Cortex of kidney (tissue), 1 donor: Measurements from ENCODE around the gene ZBTB16.

Source experiments
- DNase-seq: peaks from one replicate; lab custom pipeline; 2025; lab: John Stamatoyannopoulos, UW

The ZBTB16 gene, protein sequence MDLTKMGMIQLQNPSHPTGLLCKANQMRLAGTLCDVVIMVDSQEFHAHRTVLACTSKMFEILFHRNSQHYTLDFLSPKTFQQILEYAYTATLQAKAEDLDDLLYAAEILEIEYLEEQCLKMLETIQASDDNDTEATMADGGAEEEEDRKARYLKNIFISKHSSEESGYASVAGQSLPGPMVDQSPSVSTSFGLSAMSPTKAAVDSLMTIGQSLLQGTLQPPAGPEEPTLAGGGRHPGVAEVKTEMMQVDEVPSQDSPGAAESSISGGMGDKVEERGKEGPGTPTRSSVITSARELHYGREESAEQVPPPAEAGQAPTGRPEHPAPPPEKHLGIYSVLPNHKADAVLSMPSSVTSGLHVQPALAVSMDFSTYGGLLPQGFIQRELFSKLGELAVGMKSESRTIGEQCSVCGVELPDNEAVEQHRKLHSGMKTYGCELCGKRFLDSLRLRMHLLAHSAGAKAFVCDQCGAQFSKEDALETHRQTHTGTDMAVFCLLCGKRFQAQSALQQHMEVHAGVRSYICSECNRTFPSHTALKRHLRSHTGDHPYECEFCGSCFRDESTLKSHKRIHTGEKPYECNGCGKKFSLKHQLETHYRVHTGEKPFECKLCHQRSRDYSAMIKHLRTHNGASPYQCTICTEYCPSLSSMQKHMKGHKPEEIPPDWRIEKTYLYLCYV

DNA sequence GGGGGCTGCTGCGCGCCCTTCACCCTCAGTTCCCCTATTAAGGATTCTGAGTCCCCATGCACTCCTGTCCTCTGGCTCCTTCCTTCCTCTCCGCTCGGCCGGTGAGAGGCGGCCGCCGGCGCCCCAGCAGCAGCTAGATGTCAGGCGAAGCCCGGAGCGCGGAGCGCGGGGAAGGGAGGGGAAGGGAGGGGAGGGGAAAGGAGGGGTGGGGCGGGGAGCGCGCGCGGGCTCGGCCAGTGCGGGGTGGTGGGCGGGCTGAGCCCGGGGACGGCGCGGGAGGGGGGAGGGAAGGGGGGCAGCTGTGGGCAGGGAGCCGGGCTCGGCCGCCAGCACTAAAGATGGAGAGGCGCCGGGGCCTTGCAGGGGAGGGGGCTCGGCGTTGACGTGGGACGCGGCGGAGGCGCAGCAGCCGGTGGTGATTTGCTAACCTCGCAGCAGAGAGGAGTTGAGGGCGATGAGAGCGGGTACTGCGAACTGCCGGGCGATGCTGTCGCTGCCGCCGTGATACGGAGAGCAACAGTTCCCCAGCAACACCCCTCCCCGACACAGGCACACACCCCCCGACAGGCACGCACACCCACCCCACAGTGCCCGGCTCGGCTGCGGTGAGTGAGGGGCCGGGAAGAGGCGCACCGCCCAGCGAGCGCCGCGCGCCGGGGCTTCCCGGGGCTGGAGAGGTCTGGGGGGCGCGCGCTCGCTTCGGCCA is at the start of gene ZBTB16:
ZBTB16 (plus strand) TSS at position 434 of the 706 bp plus-strand sequence. CDS start 3,590 bp downstream, outside the sequence.
- DNase-seq, result no peak

DNA sequence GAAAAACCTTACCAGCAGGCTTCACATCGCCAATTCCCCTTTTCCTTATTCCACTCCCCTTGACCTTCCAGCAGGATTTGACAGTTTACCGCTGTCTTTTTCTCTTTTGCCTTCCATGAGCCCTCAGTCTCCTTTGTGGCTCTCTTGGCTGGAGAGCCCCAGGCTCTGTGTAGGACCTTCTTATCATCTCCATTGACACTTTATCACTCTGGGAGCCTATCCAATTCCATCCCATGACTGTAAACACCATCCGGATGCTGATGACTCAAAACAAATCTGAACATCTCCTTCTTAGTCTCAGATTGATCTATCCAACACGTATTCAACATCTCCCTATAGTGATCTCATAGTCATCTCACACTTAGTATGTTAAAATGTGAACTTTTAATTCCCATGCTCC is 48.6 kb upstream of the ZBTB16 start:
- no peak for DNase-seq

- DNase-seq, result no peak
Observed at GRCh38 chr11:114011443-114011842, 48.1 kb upstream of the ZBTB16 start.

GRCh38 chr11:114015117-114015516 is 44.4 kb upstream of the ZBTB16 start:
- DNase-seq, result no peak

GRCh38 chr11:114016986-114017385 is 42.5 kb upstream of the ZBTB16 start:
- no peak for DNase-seq

DNA sequence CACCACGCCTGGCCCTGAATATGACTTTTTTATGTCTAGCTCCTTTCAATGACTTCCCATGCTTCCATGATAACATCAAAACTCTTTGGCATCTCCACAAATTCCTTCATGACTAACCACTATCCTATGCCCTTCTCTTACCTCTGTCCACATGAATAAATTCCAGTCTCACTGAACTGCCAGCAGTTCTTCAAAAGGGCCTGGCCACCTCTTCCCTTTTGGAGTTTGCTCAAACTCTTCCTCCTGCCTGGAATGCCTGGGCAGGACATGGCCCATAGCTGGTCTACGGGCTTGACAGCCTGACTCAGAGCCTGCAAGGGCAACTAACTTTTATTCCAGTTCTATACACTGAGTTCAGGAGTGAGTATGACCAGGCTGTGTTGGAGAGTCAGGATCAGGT is 41.8 kb upstream of the ZBTB16 start:
- no peak for DNase-seq

- DNase-seq, result no peak
Observed at GRCh38 chr11:114019046-114019445, 40.5 kb upstream of the ZBTB16 start.

DNA sequence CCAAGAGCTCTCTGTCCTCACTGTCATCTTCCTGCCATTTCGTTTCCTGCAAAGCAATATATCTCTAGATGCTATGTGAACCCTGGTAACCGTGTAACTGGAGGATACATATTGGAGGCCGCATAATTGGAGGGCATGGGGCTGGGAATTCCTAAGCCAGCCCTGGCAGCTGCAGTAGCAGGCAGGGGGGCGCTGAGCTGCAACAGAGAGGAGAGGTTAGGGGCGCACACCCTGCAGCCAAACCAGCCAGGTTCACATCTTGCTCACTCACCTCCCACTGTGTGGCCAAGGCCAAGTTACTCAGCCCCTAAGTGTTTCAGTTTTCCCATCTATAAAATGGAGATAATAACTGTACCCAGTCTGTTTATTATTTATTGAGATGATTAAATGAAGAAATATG is 39.9 kb upstream of the ZBTB16 start:
- DNase-seq, result no peak

- DNase-seq, result no peak
Observed at GRCh38 chr11:114025329-114025907, 34.1 kb upstream of the ZBTB16 start.

DNA sequence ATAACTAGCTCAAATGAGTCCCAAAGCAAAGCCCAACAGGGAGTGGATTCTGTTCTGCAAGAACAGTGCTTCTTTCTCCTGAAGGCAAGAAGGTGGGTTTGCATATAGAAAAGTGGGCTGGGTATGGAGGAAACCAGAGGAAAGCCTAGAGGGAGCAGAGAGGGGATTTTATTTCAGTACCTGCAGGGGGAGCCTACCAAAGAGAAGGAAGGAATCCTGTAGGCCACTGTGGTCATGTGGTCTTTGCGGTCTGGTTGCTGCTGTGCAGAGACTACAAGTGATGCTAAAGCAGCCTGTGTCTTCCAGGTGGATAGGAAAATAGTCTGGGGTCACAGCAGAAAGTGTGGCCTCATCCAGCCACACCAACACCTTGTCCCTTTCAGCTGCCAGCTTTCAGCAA is 33.2 kb upstream of the ZBTB16 start:
- DNase-seq, result no peak

DNA sequence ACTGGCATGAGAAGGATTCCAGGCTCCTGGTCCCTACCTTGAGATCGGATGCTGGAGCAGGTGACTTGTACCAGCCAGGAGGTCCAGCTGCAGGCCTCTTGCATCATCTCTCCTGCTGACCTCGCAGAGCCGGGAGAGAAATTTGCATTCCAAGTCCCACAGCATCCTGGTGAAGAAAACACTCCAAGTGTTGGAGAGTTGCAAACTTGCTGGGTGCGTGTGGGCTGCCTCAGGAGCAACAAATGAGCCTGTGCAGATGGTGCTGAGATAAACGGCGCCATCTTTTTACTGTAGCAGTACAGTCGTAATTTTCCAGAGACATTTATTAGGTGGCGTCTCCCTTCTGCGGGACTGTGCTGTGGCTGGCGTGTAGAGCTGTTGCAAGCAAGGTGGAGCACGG is 32.1 kb upstream of the ZBTB16 start:
- DNase-seq, result no peak

DNA sequence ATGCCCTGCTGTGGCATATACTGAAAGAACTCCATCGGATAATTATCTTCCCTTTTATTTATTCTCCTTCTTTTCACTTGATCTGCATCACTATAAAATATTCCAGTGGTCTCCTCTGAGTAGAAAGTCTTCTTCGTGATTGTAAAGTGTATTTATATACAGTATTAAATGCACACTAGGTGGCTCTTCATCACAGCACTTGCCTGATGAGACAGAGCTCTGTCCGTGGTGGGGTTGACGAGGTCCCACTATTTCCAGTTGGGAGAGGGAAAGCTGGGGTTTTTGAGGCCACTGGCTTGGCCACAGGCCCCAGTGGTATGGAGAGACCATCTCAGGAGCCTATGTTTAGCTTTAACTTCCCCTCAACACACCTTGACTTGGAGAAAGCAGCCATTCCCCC is 31.6 kb upstream of the ZBTB16 start:
- DNase-seq, result no peak

DNA sequence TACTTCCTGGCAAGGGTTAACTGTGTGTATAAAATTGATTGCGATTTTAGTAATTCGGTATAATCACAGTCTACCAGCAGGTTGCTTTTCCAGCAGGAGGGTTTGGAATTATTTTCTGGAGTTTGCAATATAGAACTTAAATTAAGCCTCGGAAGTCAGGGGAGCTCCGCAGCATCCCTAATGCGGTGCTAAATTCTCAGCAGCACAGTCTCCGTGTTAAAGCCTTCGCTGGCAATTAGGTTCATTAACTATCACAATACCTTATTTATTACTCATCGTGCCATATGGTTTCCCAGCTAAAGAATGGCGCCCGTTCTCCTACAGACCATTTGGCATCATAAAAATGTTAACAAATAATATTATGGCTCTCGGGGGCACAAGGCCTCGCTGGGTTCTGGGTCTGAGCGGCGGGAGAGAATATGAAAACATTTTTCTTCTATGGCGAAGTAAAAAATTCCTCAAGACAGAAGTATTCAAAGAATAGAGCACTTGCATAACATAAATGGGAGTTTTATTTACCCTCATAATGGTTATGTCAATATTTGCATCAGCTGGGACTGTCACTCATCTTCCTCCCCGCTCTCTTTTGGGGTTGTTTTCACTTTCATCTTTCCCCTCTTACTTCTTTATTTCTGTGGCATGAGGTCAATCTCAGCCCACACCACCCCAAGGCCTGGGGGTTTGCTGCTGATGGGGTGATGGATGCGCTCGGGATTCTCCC is 28.1 kb upstream of the ZBTB16 start:
- no peak for DNase-seq

GRCh38 chr11:114031967-114032320 is 27.6 kb upstream of the ZBTB16 start:
- no peak for DNase-seq

DNA sequence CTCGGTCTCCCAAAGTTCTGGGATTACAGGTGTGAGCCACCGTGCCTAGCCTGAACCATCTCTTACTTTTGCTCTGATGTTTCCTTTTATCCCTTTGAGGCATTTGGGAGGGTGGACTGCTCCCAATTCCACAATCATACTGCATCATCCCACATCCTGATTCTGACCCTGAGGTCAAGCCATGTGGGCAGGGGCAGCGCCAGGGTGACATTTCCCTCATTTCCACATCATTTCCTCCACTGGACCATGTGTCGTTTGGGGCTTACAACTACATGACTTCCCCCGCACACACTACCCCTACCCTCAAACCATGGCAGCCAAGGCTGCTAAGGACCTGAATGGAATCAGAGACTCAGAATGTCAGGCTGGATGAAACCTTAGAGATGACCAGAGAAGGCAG is 26.4 kb upstream of the ZBTB16 start:
- DNase-seq, result no peak

- DNase-seq, result no peak
Observed at GRCh38 chr11:114033572-114033971, 25.9 kb upstream of the ZBTB16 start.

DNA sequence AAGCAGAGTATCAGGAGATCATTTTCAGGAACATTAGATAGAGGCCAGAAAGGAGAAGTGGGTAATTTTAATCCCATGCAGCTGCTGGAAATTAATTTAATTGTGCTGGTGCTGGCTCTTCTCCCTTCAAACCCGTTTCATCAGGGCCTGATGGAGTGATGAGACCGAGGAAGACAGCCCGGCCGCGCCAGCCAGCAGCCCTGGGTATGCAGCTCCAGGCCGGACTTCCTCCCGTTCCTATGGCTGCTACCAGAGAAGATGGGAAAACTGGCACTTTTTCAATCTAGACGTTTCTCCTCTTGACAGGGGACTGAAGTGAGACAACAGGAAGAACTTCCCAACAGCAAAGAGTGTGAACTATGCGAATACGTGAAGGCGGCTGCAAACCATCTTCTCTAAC is 24.6 kb upstream of the ZBTB16 start:
- DNase-seq, result no peak

- DNase-seq, result no peak
Observed at GRCh38 chr11:114036147-114036811, 23.2 kb upstream of the ZBTB16 start.

DNA sequence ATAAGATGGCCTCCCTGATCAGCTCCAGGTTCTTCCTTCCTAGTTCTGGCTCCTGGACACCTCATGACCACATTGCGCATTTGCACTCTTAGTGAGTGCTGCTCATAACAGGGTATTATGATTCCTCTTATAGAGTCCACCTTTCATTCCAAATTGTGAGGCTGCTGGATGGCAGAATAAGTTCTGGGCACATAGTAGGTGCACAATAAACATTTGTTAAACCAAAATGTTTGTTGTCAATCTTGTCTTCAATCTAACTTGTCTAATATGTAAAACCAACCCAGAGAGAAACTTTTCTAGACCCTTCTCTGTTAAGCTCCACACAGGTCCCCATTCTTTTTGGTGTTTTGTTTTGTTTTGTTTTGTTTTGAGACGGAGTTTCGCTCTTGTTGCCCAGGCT is 22.6 kb upstream of the ZBTB16 start:
- no peak for DNase-seq

- no peak for DNase-seq
Observed at GRCh38 chr11:114039551-114039950, 20.0 kb upstream of the ZBTB16 start.

- DNase-seq, result no peak
Observed at GRCh38 chr11:114040706-114041211, 18.8 kb upstream of the ZBTB16 start.
